Ascending aorta (tissue), 2 donors: ENCODE results near the gene CDKN2B. TPM values are rescaled to one million over a fixed set of nuclear protein-coding genes. Genes with fewer than 3 reads are reported as not detected.

Experiments
- DNase-seq, 2 donors: peaks; one replicate each; pipeline ENCODE4 v3.0.0-alpha.2; 2019; ENCODE audit warnings: low spot score in 2 of 2
- H3K27ac ChIP-seq, 2 donors: fragments of 200-600 bp; sonication (generic); one replicate each; pipeline ENCODE4 v1.5.1; 2016 to 2017; ENCODE audit warnings: mild to moderate bottlenecking in 1 of 2
- H3K27me3 ChIP-seq: fragments of 200-600 bp; sonication (generic); one replicate; pipeline ENCODE4 v1.5.1; 2017
- H3K36me3 ChIP-seq, 2 donors: fragments of 200-600 bp; sonication (generic); one replicate each; pipeline ENCODE4 v1.5.1; 2016
- H3K4me1 ChIP-seq, 2 donors: fragments of 200-600 bp; sonication (generic); one replicate each; pipeline ENCODE4 v1.5.1; 2016 to 2017; ENCODE audit warnings: mild to moderate bottlenecking in 1 of 2
- H3K4me3 ChIP-seq, 2 donors: fragments of 200-600 bp; sonication (generic); one replicate each; pipeline ENCODE4 v1.5.1; 2016 to 2017; ENCODE audit warnings: mild to moderate bottlenecking in 1 of 2
- H3K9me3 ChIP-seq, 2 donors: fragments of 200-600 bp; sonication (generic); one replicate each; pipeline ENCODE4 v1.5.1; 2016
- intact Hi-C: fragments of 100-400 bp; cut with DNase I; formaldehyde crosslinking; loops from one replicate; pipeline ENCODE4 v1.15.1; 2023
- total RNA-seq: library from RNA; depleted of rRNA; stranded (reverse); fragments of >200 nt; gene quantifications from one replicate; pipeline ENCODE4 v1.1.0, GENCODE V29; 2016
- TF ChIP-seq, protein P1 (sequence below), 3 experiments: fragments of 200-600 bp in 2 of 3; fragments of 450-650 bp in 1 of 3; sonication (generic) in 2 of 3; IDR thresholded peaks; one replicate each; pipeline ENCODE4 v1.5.1; 2016 to 2019; ENCODE audit warnings: antibody characterized with exemption in 3 of 3, mild to moderate bottlenecking in 1 of 3, moderate library complexity in 1 of 3

CDKN2B gene
- total RNA-seq, 1 donor from 2014 or later: 11.4 TPM

DNA sequence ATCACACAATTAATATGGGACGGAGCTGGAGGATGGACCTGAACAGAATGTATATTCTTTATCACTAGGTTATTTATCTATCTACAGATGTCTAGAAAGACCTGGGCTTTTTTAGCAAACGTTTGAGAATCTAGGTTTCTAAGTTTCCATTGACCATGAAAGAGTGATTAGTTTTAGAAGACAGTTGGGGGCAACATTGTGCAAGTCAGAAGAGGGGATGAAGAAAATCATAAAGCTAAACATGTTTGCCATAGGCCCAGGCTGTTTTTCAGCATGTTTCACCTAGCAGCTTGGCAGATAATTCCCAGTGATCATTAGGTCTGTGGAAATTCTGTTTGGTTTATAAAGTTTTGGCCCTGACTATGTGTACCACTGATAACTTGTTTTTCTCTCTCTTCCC, 44.1 kb upstream of the CDKN2B start:
- no peak overlapping the region for H3K4me3 ChIP-seq
- H3K27me3 ChIP-seq: no peaks in the 10 kb centered on the region
- no peaks in the 10 kb centered on the region for H3K36me3 ChIP-seq
- no peak overlapping the region for H3K27ac ChIP-seq
- H3K4me1 ChIP-seq: no peaks in the 10 kb centered on the region
- intact Hi-C loops: no loop called here
- DNase-seq: no peak
- TF ChIP-seq, protein P1, sequence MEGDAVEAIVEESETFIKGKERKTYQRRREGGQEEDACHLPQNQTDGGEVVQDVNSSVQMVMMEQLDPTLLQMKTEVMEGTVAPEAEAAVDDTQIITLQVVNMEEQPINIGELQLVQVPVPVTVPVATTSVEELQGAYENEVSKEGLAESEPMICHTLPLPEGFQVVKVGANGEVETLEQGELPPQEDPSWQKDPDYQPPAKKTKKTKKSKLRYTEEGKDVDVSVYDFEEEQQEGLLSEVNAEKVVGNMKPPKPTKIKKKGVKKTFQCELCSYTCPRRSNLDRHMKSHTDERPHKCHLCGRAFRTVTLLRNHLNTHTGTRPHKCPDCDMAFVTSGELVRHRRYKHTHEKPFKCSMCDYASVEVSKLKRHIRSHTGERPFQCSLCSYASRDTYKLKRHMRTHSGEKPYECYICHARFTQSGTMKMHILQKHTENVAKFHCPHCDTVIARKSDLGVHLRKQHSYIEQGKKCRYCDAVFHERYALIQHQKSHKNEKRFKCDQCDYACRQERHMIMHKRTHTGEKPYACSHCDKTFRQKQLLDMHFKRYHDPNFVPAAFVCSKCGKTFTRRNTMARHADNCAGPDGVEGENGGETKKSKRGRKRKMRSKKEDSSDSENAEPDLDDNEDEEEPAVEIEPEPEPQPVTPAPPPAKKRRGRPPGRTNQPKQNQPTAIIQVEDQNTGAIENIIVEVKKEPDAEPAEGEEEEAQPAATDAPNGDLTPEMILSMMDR (IDR thresholded peaks at IDR 0.05): no peak
- no peaks in the 10 kb centered on the region for H3K9me3 ChIP-seq

DNA sequence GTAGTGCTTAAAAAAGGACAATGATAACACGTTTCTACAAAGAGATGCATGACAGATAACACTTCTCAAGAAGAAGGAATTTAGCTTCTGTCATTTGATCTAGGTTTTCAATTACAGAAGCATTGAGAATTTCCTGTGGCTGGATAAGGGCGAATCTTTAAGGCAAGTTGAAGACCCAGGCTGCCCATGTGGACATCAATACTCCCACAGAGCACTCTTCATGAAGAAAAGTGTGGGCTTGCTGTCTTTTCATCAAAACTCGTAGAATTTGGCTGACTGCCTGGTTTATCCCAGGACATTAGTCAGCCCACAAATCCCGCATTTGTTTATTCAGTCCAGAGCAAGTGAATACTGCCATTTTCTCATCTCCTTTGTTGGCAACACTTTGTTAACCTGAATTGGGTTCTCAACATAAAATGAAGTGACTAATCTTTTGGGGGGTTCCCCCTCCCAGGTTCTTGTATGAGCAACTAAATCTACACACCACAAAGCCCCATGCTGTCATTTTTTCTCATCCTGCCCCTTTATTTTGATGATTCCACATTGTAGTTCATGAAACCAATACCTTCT, 43.4 kb upstream of the CDKN2B start:
- Histone ChIP-seq H3K36me3 (no peaks in the 10 kb centered on the region), H3K27me3 (no peaks in the 10 kb centered on the region), H3K4me1 (no peaks in the 10 kb centered on the region), H3K27ac (no peak overlapping the region), H3K9me3 (no peaks in the 10 kb centered on the region), H3K4me3 (no peak overlapping the region)
- DNase-seq: no peak
- intact Hi-C loops: no loop called here
- TF ChIP-seq, protein P1 (IDR thresholded peaks at IDR 0.05): no peak

DNA sequence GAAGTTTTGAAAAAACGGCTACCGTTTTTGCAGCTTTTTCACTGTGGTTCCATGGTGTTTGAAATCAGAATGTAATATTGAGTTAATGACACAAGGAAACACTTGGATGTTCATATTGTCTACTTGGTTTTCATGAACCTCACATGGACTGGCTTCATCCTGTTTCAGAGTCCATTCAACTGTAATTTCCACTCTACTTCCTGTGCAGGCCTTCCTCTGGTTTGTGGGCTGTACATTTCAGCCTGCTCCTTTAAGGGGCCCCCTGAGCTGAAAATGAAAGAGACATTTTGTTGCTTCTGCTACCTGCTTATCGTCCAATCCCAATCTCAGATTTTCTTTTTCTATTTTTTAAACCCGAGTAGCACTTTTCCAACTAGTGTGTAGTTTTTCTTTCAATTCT, 41.8 kb upstream of the CDKN2B start:
- intact Hi-C loops: no loop called here
- no peaks in the 10 kb centered on the region for H3K9me3 ChIP-seq
- H3K27ac ChIP-seq: no peak overlapping the region
- H3K4me3 ChIP-seq: no peak overlapping the region
- no peaks in the 10 kb centered on the region for H3K36me3 ChIP-seq
- H3K27me3 ChIP-seq: no peaks in the 10 kb centered on the region
- no peak for DNase-seq
- TF ChIP-seq, protein P1 (IDR thresholded peaks at IDR 0.05): no peak
- no peaks in the 10 kb centered on the region for H3K4me1 ChIP-seq

DNA sequence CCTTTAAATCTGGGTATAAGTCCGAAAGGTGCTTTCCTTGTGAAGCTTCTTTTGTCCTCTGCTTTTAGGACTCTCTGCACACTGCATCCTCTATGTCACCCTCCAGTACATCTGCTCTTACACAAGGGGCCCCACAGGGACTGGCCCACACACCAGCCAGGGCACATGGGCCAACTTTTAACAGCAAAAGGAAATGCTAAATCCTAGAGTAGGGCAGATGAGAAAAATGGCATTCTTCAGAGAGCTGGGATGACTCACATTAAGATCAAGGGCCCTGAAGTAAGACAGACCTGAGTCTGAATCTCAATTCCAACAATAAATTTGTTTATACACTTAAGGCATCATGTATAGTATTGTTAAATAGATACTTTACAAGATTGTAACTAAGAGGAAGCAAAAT, 40.3 kb upstream of the CDKN2B start:
- intact Hi-C loops: no loop called here
- no peak for DNase-seq
- Histone ChIP-seq H3K4me3 (no peak overlapping the region), H3K36me3 (no peaks in the 10 kb centered on the region), H3K9me3 (no peaks in the 10 kb centered on the region), H3K27me3 (no peaks in the 10 kb centered on the region), H3K4me1 (no peaks in the 10 kb centered on the region), H3K27ac (no peak overlapping the region)
- TF ChIP-seq, protein P1 (IDR thresholded peaks at IDR 0.05): no peak

DNA sequence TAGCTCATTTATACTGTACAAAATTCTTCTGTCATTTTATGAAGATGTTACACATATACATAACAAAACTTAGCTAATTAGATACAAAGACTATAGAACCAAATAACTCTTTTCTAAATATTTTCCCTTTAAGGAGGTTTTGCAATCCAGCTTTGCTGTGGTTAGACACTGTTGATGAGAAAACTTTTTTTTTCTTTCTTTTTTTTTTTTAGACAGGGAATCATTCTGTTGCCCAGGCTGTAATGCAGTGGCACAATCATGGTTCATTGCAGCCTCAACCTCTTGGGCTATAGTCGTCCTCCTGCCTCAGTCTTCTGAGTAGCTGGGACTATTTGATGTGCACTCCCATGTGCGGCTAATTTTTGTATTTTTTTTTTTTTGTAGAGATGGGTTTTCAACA, 38.5 kb upstream of the CDKN2B start:
- no peaks in the 10 kb centered on the region for H3K36me3 ChIP-seq
- H3K27ac ChIP-seq: no peak overlapping the region
- no peak for DNase-seq
- TF ChIP-seq, protein P1 (IDR thresholded peaks at IDR 0.05): no peak
- intact Hi-C loops: no loop called here
- H3K27me3 ChIP-seq: no peaks in the 10 kb centered on the region
- no peaks in the 10 kb centered on the region for H3K9me3 ChIP-seq
- H3K4me1 ChIP-seq: no peaks in the 10 kb centered on the region
- no peak overlapping the region for H3K4me3 ChIP-seq
